GM19372 (cell line): Measurements from ENCODE around the gene TMED10.
"Not testable (repeated sequence)": the region's sequence is repeated elsewhere in the genome, so short reads cannot be mapped to it uniquely, and the experiment has no call there.

Source experiments
- ATAC-seq: cut with Tn5 transposase; IDR thresholded peaks from one replicate; pipeline ENCODE4 v1.9.1; 2021; ENCODE audit warnings: mild to moderate bottlenecking, low read depth, moderate library complexity; ENCODE audit not compliant: unreplicated experiment

Gene TMED10

GRCh38 chr14:75196064-75196463 is 19.7 kb upstream of the TMED10 start:
- ATAC-seq = no peak

GRCh38 chr14:75191100-75191499 is 14.7 kb upstream of the TMED10 start:
- no peak for ATAC-seq

- no peak for ATAC-seq
Measured at GRCh38 chr14:75190023-75190422, 13.6 kb upstream of the TMED10 start.

GRCh38 chr14:75188520-75189268 is 12.3 kb upstream of the TMED10 start:
- no peak for ATAC-seq

GRCh38 chr14:75188086-75188485 is 11.7 kb upstream of the TMED10 start:
- no peak for ATAC-seq

GRCh38 chr14:75186953-75187352 is 10.5 kb upstream of the TMED10 start:
- no peak for ATAC-seq

- ATAC-seq = no peak
Measured at GRCh38 chr14:75185251-75186040, 9.0 kb upstream of the TMED10 start.

- no peak for ATAC-seq
Measured at GRCh38 chr14:75184492-75184891, 8.1 kb upstream of the TMED10 start.

- no peak for ATAC-seq
Measured at GRCh38 chr14:75184039-75184438, 7.6 kb upstream of the TMED10 start.

- no peak for ATAC-seq
Measured at GRCh38 chr14:75183225-75183624, 6.8 kb upstream of the TMED10 start.

- no peak for ATAC-seq
Measured at GRCh38 chr14:75182821-75183220, 6.4 kb upstream of the TMED10 start.

GRCh38 chr14:75182163-75182562 is 5.8 kb upstream of the TMED10 start:
- not testable (repeated sequence) for ATAC-seq

- ATAC-seq = no peak
Measured at GRCh38 chr14:75181293-75182062, 5.1 kb upstream of the TMED10 start.

GRCh38 chr14:75175677-75176141 is 703 bp downstream of the TMED10 start:
- ATAC-seq = no peak

GRCh38 chr14:75174066-75174465 is 2.3 kb downstream of the TMED10 start:
- ATAC-seq = no peak

- no peak for ATAC-seq
Measured at GRCh38 chr14:75170772-75171171, 5.6 kb downstream of the TMED10 start.

GRCh38 chr14:75168586-75169335 is 7.7 kb downstream of the TMED10 start:
- no peak for ATAC-seq

GRCh38 chr14:75167325-75167724 is 9.1 kb downstream of the TMED10 start:
- no peak for ATAC-seq

- ATAC-seq = no peak
Measured at GRCh38 chr14:75165586-75166391, 10.6 kb downstream of the TMED10 start.
